Fibroblast of lung (primary cell): ENCODE measurements around the gene NHLRC1. TPM values are rescaled to one million over a fixed set of nuclear protein-coding genes. Genes with fewer than 3 reads are reported as not detected.
A peak's percentile ranks its signal among the peaks of the same experiment; 100 is the strongest.

Experiments used
- DNase-seq, 2 donors: peaks; one replicate each; pipeline versions ENCODE4 v3.0.0 to v3.0.0-alpha.2; 2010; ENCODE audit warnings: low read depth in 2 of 2
- H2AFZ ChIP-seq: 2 replicates; pipeline ENCODE4 v1.5.1; 2012; ENCODE audit warnings: low read length, control low read depth, inconsistent platforms
- H3K27ac ChIP-seq: 2 replicates; pipeline ENCODE4 v1.5.1; 2011; ENCODE audit warnings: low read length, control low read depth; ENCODE audit not compliant: insufficient read depth
- H3K27me3 ChIP-seq: 2 replicates; pipeline ENCODE4 v1.5.1; 2011; ENCODE audit warnings: mild to moderate bottlenecking, low read length; ENCODE audit not compliant: control insufficient read depth, insufficient read depth
- H3K36me3 ChIP-seq: 2 replicates; pipeline ENCODE4 v1.5.1; 2011; ENCODE audit warnings: low read length; ENCODE audit not compliant: control insufficient read depth, insufficient read depth
- H3K4me1 ChIP-seq: 2 replicates; pipeline ENCODE4 v1.5.1; 2011; ENCODE audit warnings: low read length; ENCODE audit not compliant: control insufficient read depth, insufficient read depth; ENCODE audit errors: extremely low read depth
- H3K4me2 ChIP-seq: 2 replicates; pipeline ENCODE4 v1.5.1; 2011; ENCODE audit warnings: low read length, control low read depth; ENCODE audit not compliant: insufficient read depth; ENCODE audit errors: extremely low read depth
- H3K4me3 ChIP-seq, 4 experiments: fragments of 200-600 bp in 1 of 4; sonication (generic) in 1 of 4; replicated peaks in 1 of 4; 2 replicates each; pipeline ENCODE4 v1.5.1; 2011 to 2016; ENCODE audit warnings: low read length in 4 of 4, low read depth in 3 of 4, mild to moderate bottlenecking in 3 of 4, control low read depth in 2 of 4, inconsistent platforms in 1 of 4, mixed read lengths in 1 of 4; ENCODE audit not compliant: insufficient read depth in 1 of 4; ENCODE audit errors: control extremely low read depth in 1 of 4
- H3K79me2 ChIP-seq: 2 replicates; pipeline ENCODE4 v1.5.1; 2012; ENCODE audit warnings: mild to moderate bottlenecking, low read length, inconsistent platforms; ENCODE audit not compliant: control insufficient read depth, insufficient read depth
- H3K9ac ChIP-seq: 2 replicates; pipeline ENCODE4 v1.5.1; 2011; ENCODE audit warnings: mild to moderate bottlenecking, low read length, control low read depth; ENCODE audit not compliant: insufficient read depth
- H3K9me3 ChIP-seq: 2 replicates; pipeline ENCODE4 v1.5.1; 2012; ENCODE audit warnings: low read depth, low read length; ENCODE audit not compliant: control insufficient read depth, insufficient read depth
- H4K20me1 ChIP-seq: 2 replicates; pipeline ENCODE4 v1.5.1; 2011; ENCODE audit warnings: low read length; ENCODE audit not compliant: control insufficient read depth, insufficient read depth; ENCODE audit errors: extremely low read depth
- EZH2 ChIP-seq: IDR thresholded peaks from 2 replicates; pipeline ENCODE4 v1.5.1; 2012; ENCODE audit warnings: low read length, control low read depth, mild to moderate bottlenecking; ENCODE audit errors: missing control alignments
- polyA plus RNA-seq, 2 donors: library from polyadenylated mRNA; depleted of rRNA in 1 of 2; stranded (reverse) in 1 of 2; unstranded in 1 of 2; fragments of >200 nt; gene quantifications; 2 replicates each; pipeline ENCODE4 v1.2.1, GENCODE V29; 2011 to 2012; ENCODE audit warnings: missing spikeins in 1 of 2
- total RNA-seq: library from RNA; depleted of rRNA; stranded (reverse); fragments of >200 nt; gene quantifications from 2 replicates; pipeline ENCODE4 v1.2.1, GENCODE V29; 2014
- TF ChIP-seq, protein P1 (sequence below), 2 donors: IDR thresholded peaks in 1 of 2; conservative IDR thresholded peaks in 1 of 2; 1 replicate in 1 of 2; 2 replicates in 1 of 2; pipeline ENCODE4 v1.5.1; 2011 to 2012; ENCODE audit warnings: low read length in 2 of 2, control low read depth in 1 of 2, inconsistent platforms in 1 of 2, low read depth in 1 of 2, mild to moderate bottlenecking in 1 of 2

The NHLRC1 gene
- total and polyA plus RNA-seq, 2 donors (not counting 1 experiment from before 2014, with no cell fraction given), result 1.1 to 3.5 TPM

GRCh38 chr6:18166312-18167036, 44.0 kb upstream of the NHLRC1 start:
- H3K27ac ChIP-seq, result no peak overlapping the region

GRCh38 chr6:18165751-18166150, 43.3 kb upstream of the NHLRC1 start:
- Histone ChIP-seq H3K4me1 (no peaks in the 10 kb centered on the region), H3K9me3 (no peaks in the 10 kb centered on the region), H3K36me3 (no peaks in the 10 kb centered on the region), H2AFZ (no peak overlapping the region), H3K27ac (no peak overlapping the region), H3K4me2 (no peak overlapping the region), H3K4me3 (no peak overlapping the region), H3K9ac (no peak overlapping the region), H4K20me1 (no peaks in the 10 kb centered on the region), H3K79me2 (no peaks in the 10 kb centered on the region), H3K27me3 (no peaks in the 10 kb centered on the region)
- TF ChIP-seq, protein P1, sequence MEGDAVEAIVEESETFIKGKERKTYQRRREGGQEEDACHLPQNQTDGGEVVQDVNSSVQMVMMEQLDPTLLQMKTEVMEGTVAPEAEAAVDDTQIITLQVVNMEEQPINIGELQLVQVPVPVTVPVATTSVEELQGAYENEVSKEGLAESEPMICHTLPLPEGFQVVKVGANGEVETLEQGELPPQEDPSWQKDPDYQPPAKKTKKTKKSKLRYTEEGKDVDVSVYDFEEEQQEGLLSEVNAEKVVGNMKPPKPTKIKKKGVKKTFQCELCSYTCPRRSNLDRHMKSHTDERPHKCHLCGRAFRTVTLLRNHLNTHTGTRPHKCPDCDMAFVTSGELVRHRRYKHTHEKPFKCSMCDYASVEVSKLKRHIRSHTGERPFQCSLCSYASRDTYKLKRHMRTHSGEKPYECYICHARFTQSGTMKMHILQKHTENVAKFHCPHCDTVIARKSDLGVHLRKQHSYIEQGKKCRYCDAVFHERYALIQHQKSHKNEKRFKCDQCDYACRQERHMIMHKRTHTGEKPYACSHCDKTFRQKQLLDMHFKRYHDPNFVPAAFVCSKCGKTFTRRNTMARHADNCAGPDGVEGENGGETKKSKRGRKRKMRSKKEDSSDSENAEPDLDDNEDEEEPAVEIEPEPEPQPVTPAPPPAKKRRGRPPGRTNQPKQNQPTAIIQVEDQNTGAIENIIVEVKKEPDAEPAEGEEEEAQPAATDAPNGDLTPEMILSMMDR (conservative IDR thresholded peaks at IDR 0.05 in 1 of 2, IDR thresholded peaks at IDR 0.05 in 1 of 2; ENCODE audit: low read depth in 1 of 2, low read length in 2 of 2), result no peak
- DNase-seq, result no peak

More at GRCh38 chr6:18166312-18167036, 44.0 kb upstream of the NHLRC1 start:
- Histone ChIP-seq H3K79me2 (no peaks in the 10 kb centered on the region), H3K4me1 (no peaks in the 10 kb centered on the region), H3K9me3 (no peaks in the 10 kb centered on the region), H2AFZ (no peak overlapping the region), H3K27me3 (no peaks in the 10 kb centered on the region), H4K20me1 (no peaks in the 10 kb centered on the region), H3K36me3 (no peaks in the 10 kb centered on the region), H3K4me2 (no peak overlapping the region), H3K9ac (no peak overlapping the region), H3K4me3 (no peak overlapping the region)
- DNase-seq, result peak in 1 of 2 donors; percentile 51
- TF ChIP-seq, protein P1 (conservative IDR thresholded peaks at IDR 0.05 in 1 of 2, IDR thresholded peaks at IDR 0.05 in 1 of 2; ENCODE audit: low read depth in 1 of 2, low read length in 2 of 2), result no peak
- no peak for TF ChIP-seq EZH2

GRCh38 chr6:18162401-18162800, 39.9 kb upstream of the NHLRC1 start:
- H2AFZ ChIP-seq, result no peak overlapping the region

More at GRCh38 chr6:18162401-18162800, 39.9 kb upstream of the NHLRC1 start:
- TF ChIP-seq, protein P1 (conservative IDR thresholded peaks at IDR 0.05 in 1 of 2, IDR thresholded peaks at IDR 0.05 in 1 of 2; ENCODE audit: low read depth in 1 of 2, low read length in 2 of 2), result no peak
- TF ChIP-seq EZH2, result no peak
- no peak overlapping the region for H3K27ac ChIP-seq
- no peaks in the 10 kb centered on the region for H3K27me3 ChIP-seq
- no peak overlapping the region for H3K4me2 ChIP-seq
- no peaks in the 10 kb centered on the region for H3K36me3 ChIP-seq
- no peaks in the 10 kb centered on the region for H3K4me1 ChIP-seq
- no peaks in the 10 kb centered on the region for H3K9me3 ChIP-seq
- H3K4me3 ChIP-seq, result no peak overlapping the region
- H4K20me1 ChIP-seq, result no peaks in the 10 kb centered on the region
- DNase-seq, result no peak
- H3K79me2 ChIP-seq, result no peaks in the 10 kb centered on the region
- no peak overlapping the region for H3K9ac ChIP-seq
